Liver (tissue), 9 donors: ENCODE results near the gene TEX29. TPM values are rescaled to one million over a fixed set of nuclear protein-coding genes. Genes with fewer than 3 reads are reported as not detected.

Source experiments
- DNase-seq: peaks from one replicate; pipeline ENCODE4 v3.0.0-alpha.2; 2017; ENCODE audit warnings: low spot score
- H3K27ac ChIP-seq, 2 donors: one replicate each; pipeline ENCODE4 v1.7.0; 2013; ENCODE audit warnings: inconsistent platforms in 2 of 2, low read length in 2 of 2, control low read depth in 1 of 2, low read depth in 1 of 2, mild to moderate bottlenecking in 1 of 2
- H3K27me3 ChIP-seq, 4 donors: one replicate each; pipeline versions ENCODE4 v1.6.1 to v1.7.0; 2013; ENCODE audit warnings: low read length in 3 of 4, inconsistent platforms in 1 of 4, mild to moderate bottlenecking in 1 of 4, moderate library complexity in 1 of 4; ENCODE audit not compliant: control insufficient read depth in 4 of 4, insufficient read depth in 4 of 4
- H3K36me3 ChIP-seq, 4 donors: one replicate each; pipeline versions ENCODE4 v1.6.1 to v1.7.0; 2013; ENCODE audit warnings: low read length in 3 of 4, mild to moderate bottlenecking in 3 of 4, low read depth in 1 of 4, moderate library complexity in 1 of 4; ENCODE audit not compliant: control insufficient read depth in 4 of 4, insufficient read depth in 3 of 4
- H3K4me1 ChIP-seq, 4 donors: one replicate each; pipeline versions ENCODE4 v1.6.1 to v1.7.0; 2013; ENCODE audit warnings: low read length in 3 of 4, mild to moderate bottlenecking in 3 of 4, moderate library complexity in 1 of 4; ENCODE audit not compliant: control insufficient read depth in 4 of 4, insufficient read depth in 4 of 4
- H3K4me3 ChIP-seq, 3 donors: one replicate each; pipeline versions ENCODE4 v1.6.1 to v1.7.0; 2013; ENCODE audit warnings: low read length in 3 of 3, control low read depth in 1 of 3, low read depth in 1 of 3, mild to moderate bottlenecking in 1 of 3
- H3K9ac ChIP-seq, 2 donors: one replicate each; pipeline ENCODE4 v1.7.0; 2013; ENCODE audit warnings: low read length in 2 of 2, mild to moderate bottlenecking in 2 of 2, moderate library complexity in 2 of 2, control low read depth in 1 of 2, low read depth in 1 of 2
- H3K9me3 ChIP-seq, 4 donors: one replicate each; pipeline versions ENCODE4 v1.6.1 to v1.7.0; 2013; ENCODE audit warnings: low read length in 3 of 4; ENCODE audit not compliant: control insufficient read depth in 4 of 4
- EGR1 ChIP-seq, 2 donors: IDR thresholded peaks; 2 replicates each; pipeline ENCODE4 v1.6.1; 2016 to 2018; ENCODE audit warnings: antibody characterized with exemption in 2 of 2, low read depth in 2 of 2
- FOXA1 ChIP-seq: IDR thresholded peaks from 2 replicates; pipeline ENCODE4 v1.6.1; 2016; ENCODE audit warnings: antibody characterized with exemption
- FOXA2 ChIP-seq: IDR thresholded peaks from 2 replicates; pipeline ENCODE4 v1.6.1; 2016; ENCODE audit warnings: antibody characterized with exemption
- GABPA ChIP-seq, 2 donors: IDR thresholded peaks in 1 of 2; conservative IDR thresholded peaks in 1 of 2; 2 replicates each; pipeline ENCODE4 v1.6.1; 2016; ENCODE audit warnings: antibody characterized with exemption in 2 of 2, mild to moderate bottlenecking in 1 of 2, moderate library complexity in 1 of 2
- HNF4A ChIP-seq, 2 donors: conservative IDR thresholded peaks; 2 replicates each; pipeline ENCODE4 v1.6.1; 2016; ENCODE audit warnings: antibody characterized with exemption in 2 of 2, mild to moderate bottlenecking in 2 of 2
- HNF4G ChIP-seq: IDR thresholded peaks from 2 replicates; pipeline ENCODE4 v1.6.1; 2016; ENCODE audit warnings: antibody characterized with exemption
- JUND ChIP-seq, 2 donors: IDR thresholded peaks; 2 replicates each; pipeline ENCODE4 v1.6.1; 2016; ENCODE audit warnings: antibody characterized with exemption in 2 of 2
- MAX ChIP-seq: IDR thresholded peaks from 2 replicates; pipeline ENCODE4 v1.6.1; 2016; ENCODE audit warnings: antibody characterized with exemption
- NR2F2 ChIP-seq: IDR thresholded peaks from 2 replicates; pipeline ENCODE4 v1.6.1; 2016; ENCODE audit warnings: antibody characterized with exemption
- RAD21 ChIP-seq, 2 donors: IDR thresholded peaks; 2 replicates each; pipeline ENCODE4 v1.6.1; 2016; ENCODE audit warnings: antibody characterized with exemption in 2 of 2, mild to moderate bottlenecking in 2 of 2
- RXRA ChIP-seq, 2 donors: IDR thresholded peaks; 2 replicates each; pipeline ENCODE4 v1.6.1; 2017 to 2018; ENCODE audit warnings: antibody characterized with exemption in 2 of 2, mild to moderate bottlenecking in 1 of 2
- TAF1 ChIP-seq: conservative IDR thresholded peaks from 2 replicates; pipeline ENCODE4 v1.6.1; 2016; ENCODE audit warnings: antibody characterized with exemption, mild to moderate bottlenecking
- YY1 ChIP-seq: IDR thresholded peaks from 2 replicates; pipeline ENCODE4 v1.6.1; 2016; ENCODE audit warnings: antibody characterized with exemption, mild to moderate bottlenecking
- WGBS: extraction: QIAGEN DNeasy Blood & Tissue Kit; methylation state at CpG from one replicate; pipeline ENCODE4 v1.1.7; 2013; 5-methylcytosine and 5-hydroxymethylcytosine counted together
- polyA plus RNA-seq, 2 donors: library from polyadenylated mRNA; stranded (reverse) in 1 of 2; unstranded in 1 of 2; fragments of 200-250 nt in 1 of 2; fragments of >200 nt in 1 of 2; fragmentation: Nextera tagmentation in 1 of 2; extraction: Ambion mirVana in 1 of 2; gene quantifications; one replicate each; pipeline versions ENCODE4 v1.2.1 to v1.2.3, GENCODE V29; 2013 to 2015
- total RNA-seq, 2 donors: library from RNA; depleted of rRNA; stranded (reverse); fragments of >200 nt; gene quantifications; one replicate each; pipeline ENCODE4 v1.2.3, GENCODE V29; 2014
- TF ChIP-seq, protein P1 (sequence below): fragments of 150-350 bp; IDR thresholded peaks from 2 replicates; pipeline ENCODE4 v1.5.1; 2017; ENCODE audit warnings: improper control_type of control experiment, low read depth, low read length; ENCODE audit not compliant: missing input control
- TF ChIP-seq, protein P2 (sequence below): IDR thresholded peaks from 2 replicates; pipeline ENCODE4 v1.6.1; 2016; ENCODE audit warnings: antibody characterized with exemption
- donor health status: healthy.
- donor health status: healthy.
- donor health status: healthy.
- donor health status: healthy.
- donor health status: healthy.

TEX29 gene
- total and polyA plus RNA-seq, 4 donors, result 0.17 TPM; not detected in 3

GRCh38 chr13:111291908-111292307, 28.5 kb upstream of the TEX29 start:
- WGBS, result 97% methylated on average over 14 of the region's 14 CpGs
- no peaks in the 10 kb centered on the region for H3K27me3 ChIP-seq
- DNase-seq, result no peak
- no peak overlapping the region for H3K9ac ChIP-seq
- no peaks in the 10 kb centered on the region for H3K9me3 ChIP-seq
- TF ChIP-seq GABPA (IDR thresholded peaks at IDR 0.05 in 1 of 2, conservative IDR thresholded peaks at IDR 0.05 in 1 of 2), result no peak
- no peak for TF ChIP-seq EGR1 (IDR thresholded peaks at IDR 0.05; ENCODE audit: low read depth in 2 of 2)
- TF ChIP-seq, protein P1, sequence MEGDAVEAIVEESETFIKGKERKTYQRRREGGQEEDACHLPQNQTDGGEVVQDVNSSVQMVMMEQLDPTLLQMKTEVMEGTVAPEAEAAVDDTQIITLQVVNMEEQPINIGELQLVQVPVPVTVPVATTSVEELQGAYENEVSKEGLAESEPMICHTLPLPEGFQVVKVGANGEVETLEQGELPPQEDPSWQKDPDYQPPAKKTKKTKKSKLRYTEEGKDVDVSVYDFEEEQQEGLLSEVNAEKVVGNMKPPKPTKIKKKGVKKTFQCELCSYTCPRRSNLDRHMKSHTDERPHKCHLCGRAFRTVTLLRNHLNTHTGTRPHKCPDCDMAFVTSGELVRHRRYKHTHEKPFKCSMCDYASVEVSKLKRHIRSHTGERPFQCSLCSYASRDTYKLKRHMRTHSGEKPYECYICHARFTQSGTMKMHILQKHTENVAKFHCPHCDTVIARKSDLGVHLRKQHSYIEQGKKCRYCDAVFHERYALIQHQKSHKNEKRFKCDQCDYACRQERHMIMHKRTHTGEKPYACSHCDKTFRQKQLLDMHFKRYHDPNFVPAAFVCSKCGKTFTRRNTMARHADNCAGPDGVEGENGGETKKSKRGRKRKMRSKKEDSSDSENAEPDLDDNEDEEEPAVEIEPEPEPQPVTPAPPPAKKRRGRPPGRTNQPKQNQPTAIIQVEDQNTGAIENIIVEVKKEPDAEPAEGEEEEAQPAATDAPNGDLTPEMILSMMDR, result no peak
- TF ChIP-seq RAD21 (IDR thresholded peaks at IDR 0.05), result no peak
- no peak for TF ChIP-seq RXRA (IDR thresholded peaks at IDR 0.05)
- TF ChIP-seq HNF4G, result no peak
- TF ChIP-seq YY1, result no peak
- no peak for TF ChIP-seq FOXA2
- no peak for TF ChIP-seq FOXA1
- TF ChIP-seq JUND (IDR thresholded peaks at IDR 0.05), result no peak
- no peak overlapping the region for H3K4me3 ChIP-seq
- no peak overlapping the region for H3K27ac ChIP-seq
- peaks cover 9 to 57% (median 45%) of the 10 kb centered on the region in 4 donors for H3K36me3 ChIP-seq
- H3K4me1 ChIP-seq, result no peaks in the 10 kb centered on the region

DNA sequence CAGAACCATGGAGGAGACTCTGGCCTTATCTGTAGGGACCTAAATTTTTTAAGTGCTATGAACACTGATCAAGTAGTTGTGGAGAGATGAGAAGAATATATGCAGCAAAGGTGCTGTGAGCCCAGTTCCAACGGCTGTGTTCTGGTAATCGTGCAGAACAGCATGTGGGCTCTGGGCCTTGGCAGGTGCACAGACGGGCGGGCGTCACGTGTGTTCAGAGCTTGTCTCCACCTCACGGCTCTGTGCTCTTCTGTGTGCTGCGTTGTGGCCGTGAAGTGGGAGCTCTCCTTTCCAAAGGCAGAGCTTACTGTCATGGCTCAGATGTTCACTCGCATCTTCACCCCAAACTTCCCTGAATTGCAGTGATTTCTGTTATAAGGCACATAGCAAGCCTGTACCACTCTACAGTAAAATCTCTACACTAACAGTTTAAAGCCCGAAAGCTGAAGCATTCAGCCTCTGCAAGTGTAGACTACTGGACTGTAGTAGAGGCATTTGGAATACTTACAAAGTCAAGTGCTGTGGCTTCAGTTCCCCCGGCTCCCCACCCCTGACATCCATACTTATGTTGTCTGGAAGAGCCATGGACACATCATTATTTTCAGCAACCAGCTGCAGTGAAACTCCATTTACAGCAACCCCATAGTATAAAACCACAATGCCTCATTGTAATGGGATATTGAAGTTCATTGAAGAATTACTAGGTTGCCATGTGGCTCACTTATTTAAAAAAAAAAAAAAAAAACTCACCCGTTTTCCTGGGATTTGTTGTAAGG, 27.5 kb upstream of the TEX29 start:
- DNase-seq, result no peak
- Histone ChIP-seq H3K9me3 (no peaks in the 10 kb centered on the region), H3K27me3 (no peaks in the 10 kb centered on the region), H3K4me1 (no peaks in the 10 kb centered on the region), H3K27ac (no peak overlapping the region), H3K9ac (no peak overlapping the region), H3K4me3 (no peak overlapping the region), H3K36me3 (peaks cover 6 to 54% (median 39%) of the 10 kb centered on the region in 4 donors)
- WGBS, result 94% methylated on average over 13 of the region's 13 CpGs
- TF ChIP-seq NR2F2 (no peak), RXRA (IDR thresholded peaks at IDR 0.05) (no peak), FOXA2 (no peak), GABPA (IDR thresholded peaks at IDR 0.05 in 1 of 2, conservative IDR thresholded peaks at IDR 0.05 in 1 of 2) (no peak), HNF4G (no peak), TAF1 (no peak), MAX (no peak), JUND (IDR thresholded peaks at IDR 0.05) (no peak), YY1 (no peak), RAD21 (IDR thresholded peaks at IDR 0.05) (no peak), HNF4A (conservative IDR thresholded peaks at IDR 0.05) (no peak), EGR1 (IDR thresholded peaks at IDR 0.05; ENCODE audit: low read depth in 2 of 2) (no peak)
- TF ChIP-seq, protein P2, sequence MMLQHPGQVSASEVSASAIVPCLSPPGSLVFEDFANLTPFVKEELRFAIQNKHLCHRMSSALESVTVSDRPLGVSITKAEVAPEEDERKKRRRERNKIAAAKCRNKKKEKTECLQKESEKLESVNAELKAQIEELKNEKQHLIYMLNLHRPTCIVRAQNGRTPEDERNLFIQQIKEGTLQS, result no peak
- TF ChIP-seq, protein P1, result no peak
